Endodermal cell (in vitro differentiated cells): ENCODE results near the gene ABHD2. TPM values are rescaled to one million over a fixed set of nuclear protein-coding genes. Genes with fewer than 3 reads are reported as not detected.

Experiments
- DNase-seq: peaks from one replicate; pipeline ENCODE4 v3.0.0-alpha.2; 2017
- H3K27ac ChIP-seq: 2 replicates; pipeline ENCODE4 v1.5.1; 2013; ENCODE audit warnings: mild to moderate bottlenecking, low read depth, low read length, moderate library complexity
- H3K27me3 ChIP-seq: 2 replicates; pipeline ENCODE4 v1.6.1; 2013; ENCODE audit warnings: mild to moderate bottlenecking, low read length, moderate library complexity; ENCODE audit not compliant: insufficient read depth, control insufficient read depth, poor library complexity, severe bottlenecking
- H3K36me3 ChIP-seq: 2 replicates; pipeline ENCODE4 v1.7.0; 2013; ENCODE audit warnings: mild to moderate bottlenecking, low read length, moderate library complexity; ENCODE audit not compliant: control insufficient read depth, insufficient read depth
- H3K4me1 ChIP-seq: one replicate; pipeline ENCODE4 v1.7.0; 2013; ENCODE audit warnings: low read length; ENCODE audit not compliant: control insufficient read depth, insufficient read depth
- H3K4me3 ChIP-seq: 2 replicates; pipeline ENCODE4 v1.5.1; 2013; ENCODE audit warnings: mild to moderate bottlenecking, low read length, moderate library complexity
- H3K9ac ChIP-seq: 2 replicates; pipeline ENCODE4 v1.6.1; 2013; ENCODE audit warnings: mild to moderate bottlenecking, low read length, moderate library complexity; ENCODE audit not compliant: poor library complexity, severe bottlenecking; ENCODE audit errors: extremely low read depth
- H3K9me3 ChIP-seq: 2 replicates; pipeline ENCODE4 v1.6.1; 2013; ENCODE audit warnings: mild to moderate bottlenecking, low read length, moderate library complexity; ENCODE audit not compliant: control insufficient read depth
- H3K27ac Mint-ChIP-seq: 2 replicates; pipeline ENCODE4 v1.8.0; 2020; ENCODE audit warnings: mixed read lengths
- H3K27me3 Mint-ChIP-seq: 2 replicates; pipeline ENCODE4 v1.8.0; 2021; ENCODE audit warnings: mild to moderate bottlenecking, mixed read lengths; ENCODE audit not compliant: insufficient read depth
- H3K36me3 Mint-ChIP-seq: 2 replicates; pipeline ENCODE4 v1.8.0; 2020; ENCODE audit warnings: low read depth, mixed read lengths
- H3K4me1 Mint-ChIP-seq: 2 replicates; pipeline ENCODE4 v1.8.0; 2020; ENCODE audit warnings: mixed read lengths
- H3K4me3 Mint-ChIP-seq: 2 replicates; pipeline ENCODE4 v1.8.0; 2020; ENCODE audit warnings: mild to moderate bottlenecking, moderate library complexity, mixed read lengths
- H3K9me3 Mint-ChIP-seq: 2 replicates; pipeline ENCODE4 v1.8.0; 2020; ENCODE audit warnings: mild to moderate bottlenecking, mixed read lengths
- CTCF ChIP-seq: fragments of 200-600 bp; sonication (generic); conservative IDR thresholded peaks from 2 replicates; pipeline ENCODE4 v1.5.0; 2021; ENCODE audit warnings: antibody characterized with exemption, mild to moderate bottlenecking
- WGBS, 2 experiments: methylation state at CpG; one replicate each; pipeline versions ENCODE4 v1.1.5 to v1.1.7; 2013; ENCODE audit warnings: missing lambda C conversion rate in 2 of 2, mixed read lengths in 1 of 2; ENCODE audit not compliant: insufficient coverage in 1 of 2, insufficient read length in 1 of 2; 5-methylcytosine and 5-hydroxymethylcytosine counted together
- total RNA-seq, 2 donors: library from RNA; stranded (reverse); fragmentation: NEBNext Ultra II Directional in 1 of 2; extraction: Animal tissue kit (Norgen Biotek cat#: 25700) in 1 of 2; gene quantifications; 2 replicates in 1 of 2; 3 replicates in 1 of 2; pipeline ENCODE4 v1.2.1, GENCODE V29; 2021

ABHD2 gene
- total RNA-seq, 2 donors from 2014 or later = 24.1 to 26.0 TPM

- Mint-ChIP-seq H3K27ac (no peak overlapping the region), H3K4me3 (no peak overlapping the region), H3K36me3 (peaks cover 6% of the 10 kb centered on the region), H3K27me3 (no peaks in the 10 kb centered on the region), H3K9me3 (no peaks in the 10 kb centered on the region), H3K4me1 (peaks cover 42% of the 10 kb centered on the region)
- Histone ChIP-seq H3K9ac (no peak overlapping the region), H3K4me3 (no peak overlapping the region), H3K9me3 (no peaks in the 10 kb centered on the region), H3K36me3 (peaks cover 4% of the 10 kb centered on the region), H3K4me1 (peaks cover 3% of the 10 kb centered on the region), H3K27me3 (no peaks in the 10 kb centered on the region), H3K27ac (no peak overlapping the region)
- no peak for TF ChIP-seq CTCF
- no peak for DNase-seq
Measured at GRCh38 chr15:89111352-89111751, 23.1 kb downstream of the ABHD2 start.

GRCh38 chr15:89111961-89112340 is 23.7 kb downstream of the ABHD2 start:
- H3K9ac ChIP-seq = no peak overlapping the region
- H3K36me3 Mint-ChIP-seq = peaks cover 12% of the 10 kb centered on the region
- peaks cover 10% of the 10 kb centered on the region for H3K36me3 ChIP-seq
- no peaks in the 10 kb centered on the region for H3K27me3 ChIP-seq
- no peak overlapping the region for H3K27ac Mint-ChIP-seq
- no peaks in the 10 kb centered on the region for H3K27me3 Mint-ChIP-seq
- no peak for TF ChIP-seq CTCF
- no peak for DNase-seq
- peaks cover 3% of the 10 kb centered on the region for H3K4me1 ChIP-seq
- no peak overlapping the region for H3K27ac ChIP-seq
- no peak overlapping the region for H3K4me3 Mint-ChIP-seq
- WGBS, 2 experiments = 90 to 100% methylated on average over 2 to 4 of the region's 4 CpGs
- H3K9me3 Mint-ChIP-seq = no peaks in the 10 kb centered on the region
- H3K4me1 Mint-ChIP-seq = peaks cover 44% of the 10 kb centered on the region
- no peak overlapping the region for H3K4me3 ChIP-seq
- no peaks in the 10 kb centered on the region for H3K9me3 ChIP-seq

- no peak overlapping the region for H3K27ac Mint-ChIP-seq
- Histone ChIP-seq H3K4me1 (peaks cover 3% of the 10 kb centered on the region), H3K27me3 (no peaks in the 10 kb centered on the region), H3K27ac (no peak overlapping the region), H3K4me3 (no peak overlapping the region), H3K9ac (no peak overlapping the region), H3K9me3 (no peaks in the 10 kb centered on the region), H3K36me3 (peaks cover 12% of the 10 kb centered on the region)
- no peak for DNase-seq
- 89% methylated on average over 1 of the region's 1 CpG; no CpG with 5 or more reads in 1 of the 2 experiments for WGBS, 2 experiments
- H3K4me3 Mint-ChIP-seq = no peak overlapping the region
- H3K9me3 Mint-ChIP-seq = no peaks in the 10 kb centered on the region
- H3K4me1 Mint-ChIP-seq = peaks cover 42% of the 10 kb centered on the region
- peaks cover 14% of the 10 kb centered on the region for H3K36me3 Mint-ChIP-seq
- no peak for TF ChIP-seq CTCF
- H3K27me3 Mint-ChIP-seq = no peaks in the 10 kb centered on the region
Measured at GRCh38 chr15:89112341-89112971, 24.2 kb downstream of the ABHD2 start.
